GM12875 (cell line): ENCODE measurements around the gene PKIG.
"Not testable (repeated sequence)": the region's sequence is repeated elsewhere in the genome, so short reads cannot be mapped to it uniquely, and the experiment has no call there.

Experiments used
- H3K4me3 ChIP-seq: one replicate; pipeline ENCODE4 v1.5.1; 2011; ENCODE audit warnings: low read depth, low read length, control low read depth
- TF ChIP-seq, protein P1 (sequence below): IDR thresholded peaks from 2 replicates; pipeline ENCODE4 v1.5.1; 2011; ENCODE audit warnings: low read depth, mild to moderate bottlenecking, control low read depth, inconsistent platforms, low read length, moderate library complexity, borderline replicate concordance; ENCODE audit not compliant: insufficient read depth

PKIG gene

DNA sequence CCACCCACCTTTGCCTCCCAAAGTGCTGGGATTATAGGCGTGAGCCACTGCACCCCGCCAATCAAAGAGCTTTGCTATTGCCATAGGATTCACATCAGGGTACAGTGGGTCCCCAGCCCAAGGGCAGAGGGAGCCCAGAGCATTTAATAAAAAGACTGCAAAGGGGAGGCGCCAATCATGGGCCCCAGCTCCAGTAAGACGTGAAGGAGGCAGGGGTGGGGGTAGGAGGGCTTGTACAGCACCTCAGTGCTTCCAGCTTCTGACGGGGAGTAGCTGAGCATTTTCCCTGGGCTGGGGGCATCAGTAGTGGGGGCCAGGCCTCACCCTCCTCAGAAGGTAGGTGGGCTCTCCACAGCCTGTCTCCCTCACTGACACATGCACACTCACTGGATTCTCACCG is 67.6 kb downstream of the PKIG start:
- TF ChIP-seq, protein P1, sequence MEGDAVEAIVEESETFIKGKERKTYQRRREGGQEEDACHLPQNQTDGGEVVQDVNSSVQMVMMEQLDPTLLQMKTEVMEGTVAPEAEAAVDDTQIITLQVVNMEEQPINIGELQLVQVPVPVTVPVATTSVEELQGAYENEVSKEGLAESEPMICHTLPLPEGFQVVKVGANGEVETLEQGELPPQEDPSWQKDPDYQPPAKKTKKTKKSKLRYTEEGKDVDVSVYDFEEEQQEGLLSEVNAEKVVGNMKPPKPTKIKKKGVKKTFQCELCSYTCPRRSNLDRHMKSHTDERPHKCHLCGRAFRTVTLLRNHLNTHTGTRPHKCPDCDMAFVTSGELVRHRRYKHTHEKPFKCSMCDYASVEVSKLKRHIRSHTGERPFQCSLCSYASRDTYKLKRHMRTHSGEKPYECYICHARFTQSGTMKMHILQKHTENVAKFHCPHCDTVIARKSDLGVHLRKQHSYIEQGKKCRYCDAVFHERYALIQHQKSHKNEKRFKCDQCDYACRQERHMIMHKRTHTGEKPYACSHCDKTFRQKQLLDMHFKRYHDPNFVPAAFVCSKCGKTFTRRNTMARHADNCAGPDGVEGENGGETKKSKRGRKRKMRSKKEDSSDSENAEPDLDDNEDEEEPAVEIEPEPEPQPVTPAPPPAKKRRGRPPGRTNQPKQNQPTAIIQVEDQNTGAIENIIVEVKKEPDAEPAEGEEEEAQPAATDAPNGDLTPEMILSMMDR: no peak
- peak overlapping the region; percentile 17 for H3K4me3 ChIP-seq

DNA sequence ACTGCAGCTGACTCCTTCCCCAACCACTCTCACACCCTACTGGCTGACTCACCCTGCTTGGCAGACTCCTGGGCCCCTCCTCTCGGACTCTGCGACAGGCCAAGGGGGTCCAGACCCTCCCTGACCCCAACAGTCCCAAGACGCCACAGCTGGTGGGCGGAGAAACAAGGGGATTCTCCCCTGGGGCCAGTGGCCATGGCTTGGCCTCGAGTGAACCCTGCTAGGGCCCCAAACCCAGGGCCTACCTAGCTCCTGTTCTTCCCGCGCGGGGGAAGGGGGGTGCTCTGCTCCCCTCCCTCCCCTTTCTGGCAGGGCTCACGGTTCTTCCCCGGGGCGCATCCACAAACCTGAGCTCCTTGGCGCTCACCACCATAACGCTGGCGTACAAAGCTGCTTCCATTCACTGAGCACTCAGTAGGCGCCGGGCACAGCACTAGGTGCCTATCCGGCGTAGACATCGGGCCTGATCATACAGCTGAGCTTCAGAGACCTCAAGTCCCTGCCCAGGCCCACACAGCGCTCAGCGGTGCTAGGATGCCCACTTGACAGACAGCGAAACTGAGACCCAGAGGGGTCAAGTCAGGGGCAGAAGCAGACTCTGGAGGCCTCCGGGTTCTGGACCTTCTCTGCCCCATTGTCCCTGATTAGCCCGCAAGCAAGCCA is 68.5 kb downstream of the PKIG start:
- H3K4me3 ChIP-seq: peak overlapping the region; percentile 61
- TF ChIP-seq, protein P1: no peak

DNA sequence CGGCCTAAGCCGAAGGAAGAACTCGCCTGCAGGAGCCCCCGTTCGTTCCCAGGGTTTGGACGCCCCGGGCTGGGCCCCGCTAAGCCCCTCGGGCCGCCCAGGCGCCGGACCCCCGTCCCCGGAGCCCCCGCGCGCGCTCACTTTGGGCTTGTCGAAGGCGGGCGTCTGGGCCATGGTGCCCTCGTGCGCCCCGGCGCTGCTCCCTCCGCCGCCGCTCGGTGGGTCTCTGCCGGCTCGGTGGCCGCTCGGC is 69.0 kb downstream of the PKIG start:
- peak overlapping the region; percentile 61 for H3K4me3 ChIP-seq
- TF ChIP-seq, protein P1: no peak

DNA sequence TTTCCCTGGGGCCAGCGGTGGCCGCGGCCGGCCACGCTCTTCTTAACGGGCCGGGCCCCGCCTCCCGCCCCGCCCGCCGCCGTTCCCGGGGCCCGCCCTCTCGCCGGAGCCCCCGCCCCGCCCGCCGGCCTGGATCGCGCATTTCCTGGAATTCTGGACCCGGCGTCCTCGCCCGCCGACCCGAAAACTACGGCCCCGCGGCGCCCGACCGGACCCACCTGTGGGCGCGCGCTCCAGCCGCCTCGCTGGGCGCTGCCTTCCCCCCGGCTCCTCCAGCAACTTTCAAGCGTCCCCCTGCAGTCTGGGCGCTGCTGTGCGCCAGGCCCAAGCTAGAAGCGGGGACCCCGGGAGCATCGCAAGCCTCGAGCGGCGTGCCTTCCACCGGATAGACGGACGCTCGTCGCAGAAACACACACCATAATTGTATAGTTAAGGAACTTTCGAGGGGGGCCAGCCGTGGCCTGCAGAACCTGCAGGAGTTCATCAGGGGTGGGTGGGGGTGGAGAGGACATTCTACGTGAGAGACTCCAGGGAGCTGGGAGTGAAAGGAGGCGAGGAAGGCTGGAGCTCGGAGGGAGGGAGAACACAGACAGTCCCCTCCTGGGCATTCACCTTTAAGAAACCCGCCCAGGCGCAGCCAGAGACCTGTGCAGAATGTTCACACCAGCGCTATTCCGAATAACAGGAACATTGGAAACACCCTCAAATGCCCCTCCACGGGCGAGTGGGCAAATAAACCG is 69.5 kb downstream of the PKIG start, which contains the start of gene ADA:
Gene ADA, minus strand, starts transcription at position 16 of the 740 bp plus-strand sequence. CDS start 92 bp downstream, outside the sequence.
- peak within 1 kb of the TSS; percentile 61 for H3K4me3 ChIP-seq
- TF ChIP-seq, protein P1: no peak

DNA sequence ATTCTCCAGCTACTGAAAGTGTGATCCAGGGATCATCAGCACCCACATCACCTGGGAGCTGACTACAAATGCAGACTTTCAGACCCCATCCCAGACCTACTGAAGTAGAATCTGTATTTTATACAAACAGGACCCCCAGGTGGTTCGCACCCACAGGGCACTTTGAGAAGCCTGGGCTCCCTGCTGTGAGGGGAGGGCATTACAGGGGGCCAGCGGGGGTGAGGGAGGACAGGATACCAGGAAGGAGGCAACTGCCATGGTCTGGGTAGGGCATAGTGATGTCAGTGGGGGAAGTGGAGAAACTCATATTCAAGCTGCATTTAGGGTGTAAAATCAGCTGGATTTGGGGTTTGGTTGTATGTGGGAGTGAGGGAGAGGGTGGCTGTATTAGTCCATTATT is 71.2 kb downstream of the PKIG start:
- TF ChIP-seq, protein P1: no peak

DNA sequence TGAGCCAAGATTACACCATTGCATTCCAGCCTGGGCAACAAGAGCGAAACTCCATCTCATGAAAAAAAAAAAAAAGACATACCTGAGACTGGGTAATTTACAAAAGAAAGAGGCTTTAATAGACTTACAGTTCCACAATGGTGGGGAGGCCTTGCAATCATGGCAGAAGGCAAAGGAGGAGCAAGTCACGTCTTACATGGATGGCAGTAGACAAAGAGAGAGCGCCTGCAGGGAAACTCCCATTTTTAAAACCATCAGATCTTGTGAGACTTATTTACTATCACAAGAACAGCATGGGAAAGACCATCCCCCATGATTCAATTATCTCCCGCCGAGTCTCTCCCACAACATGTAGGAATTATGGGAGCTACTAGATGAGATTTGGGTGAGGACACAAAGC is 71.8 kb downstream of the PKIG start:
- not testable (repeated sequence) for H3K4me3 ChIP-seq

More for the DNA sequence above, 71.2 kb downstream of the PKIG start:
- H3K4me3 ChIP-seq: no peak overlapping the region

DNA sequence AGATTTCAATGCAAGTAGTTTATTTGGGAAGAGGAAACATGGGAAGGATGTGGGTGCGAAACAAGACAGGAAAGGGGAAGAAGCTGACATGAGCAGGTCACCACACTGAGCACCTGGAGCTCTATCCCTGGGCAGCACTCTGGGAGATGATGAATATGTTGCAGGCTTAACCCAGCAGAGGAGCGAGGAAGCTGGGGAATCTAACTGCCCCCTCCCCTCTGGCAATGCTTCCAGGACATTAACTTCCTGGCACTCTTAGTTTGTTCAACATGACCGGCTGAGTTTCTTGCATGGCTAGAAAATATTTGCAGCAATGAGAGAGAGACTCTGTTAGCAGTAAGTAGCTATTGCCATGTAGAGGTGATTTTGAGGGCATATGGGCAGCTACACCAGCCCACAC is 74.1 kb downstream of the PKIG start:
- H3K4me3 ChIP-seq: no peak overlapping the region
- TF ChIP-seq, protein P1: no peak
